Right lobe of liver (tissue), 6 donors: ENCODE data around the gene CAMTA1. TPM values are rescaled to one million over a fixed set of nuclear protein-coding genes. Genes with fewer than 3 reads are reported as not detected.
"Not testable (repeated sequence)": the region's sequence is repeated elsewhere in the genome, so short reads cannot be mapped to it uniquely, and the experiment has no call there.

Experiments used
- ATAC-seq, 4 donors: fragments of 200-7000 bp; cut with Tn5 transposase; one replicate each; pipeline ENCODE4 v1.9.1; 2020; ENCODE audit warnings: mild to moderate bottlenecking in 4 of 4, moderate library complexity in 4 of 4
- DNase-seq, 3 donors: peaks; one replicate each; pipeline ENCODE4 v3.0.0-alpha.2; 2020
- H3K27ac ChIP-seq, 3 donors: fragments of 200-600 bp; one replicate each; pipeline ENCODE4 v1.8.0; 2022
- H3K27me3 ChIP-seq, 2 donors: fragments of 200-600 bp; one replicate each; pipeline ENCODE4 v1.8.0; 2022
- H3K36me3 ChIP-seq, 4 donors: fragments of 200-600 bp; sonication (generic) in 1 of 4; one replicate each; pipeline versions ENCODE4 v1.5.1 to v1.8.0; 2017 to 2022; ENCODE audit warnings: control low read depth in 1 of 4
- H3K4me1 ChIP-seq, 4 donors: fragments of 200-600 bp; sonication (generic) in 1 of 4; one replicate each; pipeline versions ENCODE4 v1.5.1 to v1.8.0; 2017 to 2022; ENCODE audit warnings: control low read depth in 1 of 4
- H3K4me3 ChIP-seq, 3 donors: fragments of 200-600 bp; one replicate each; pipeline ENCODE4 v1.8.0; 2022
- H3K9me3 ChIP-seq, 4 donors: fragments of 200-600 bp; sonication (generic) in 1 of 4; one replicate each; pipeline versions ENCODE4 v1.5.1 to v1.8.0; 2017 to 2022; ENCODE audit warnings: control low read depth in 1 of 4
- POLR2A ChIP-seq: fragments of 450-650 bp; IDR thresholded peaks from one replicate; pipeline ENCODE4 v1.6.1; 2017; ENCODE audit warnings: antibody characterized with exemption, mild to moderate bottlenecking
- WGBS: methylation state at CpG from one replicate; pipeline ENCODE4 v1.1.6; 2018; ENCODE audit warnings: low coverage, low lambda C conversion rate; ENCODE audit not compliant: insufficient coverage; ENCODE audit errors: missing lambda C conversion rate; 5-methylcytosine and 5-hydroxymethylcytosine counted together
- intact Hi-C, 2 donors: fragments of 100-400 bp; cut with DNase I; formaldehyde crosslinking; loops; one replicate each; pipeline versions ENCODE4 v1.11.2 to v1.14.1; 2022
- total RNA-seq, 6 experiments: library from RNA; depleted of rRNA in 2 of 6; stranded (reverse); fragments of >200 nt in 2 of 6; fragmentation: NEBNext Ultra II Directional in 3 of 6; extraction: Animal tissue kit (Norgen Biotek cat#: 25700) in 3 of 6; gene quantifications; one replicate each; pipeline versions ENCODE4 v1.1.0 to v1.2.4, GENCODE V29; 2016 to 2023
- TF ChIP-seq, protein P1 (sequence below), 4 donors: fragments of 200-600 bp in 3 of 4; fragments of 450-650 bp in 1 of 4; IDR thresholded peaks; one replicate each; pipeline versions ENCODE4 v1.5.1 to v1.8.0; 2016 to 2022; ENCODE audit warnings: antibody characterized with exemption in 4 of 4, mild to moderate bottlenecking in 2 of 4
- donor health status: DM: no; HTN: yes; CAD: no.
- donor health status: DM: no; HTN: no; CAD: no.
- donor health status: DM: no; HTN: no; CAD: no.
- donor health status: DM: no; HTN: yes; CAD: no.
- donor health status: DM: no; HTN: yes; CAD: no.

CAMTA1 gene
- total RNA-seq, 6 experiments from 2014 or later, result 32.3 to 49.4 (median 37.2) TPM

- peaks cover 0 to 25% (median 9%) of the 10 kb centered on the region in 4 donors for H3K4me1 ChIP-seq
- no peak for ATAC-seq
- no peaks in the 10 kb centered on the region for H3K27me3 ChIP-seq
- H3K9me3 ChIP-seq, result no peaks in the 10 kb centered on the region
- DNase-seq, result no peak
- H3K36me3 ChIP-seq, result no peaks in the 10 kb centered on the region
- H3K4me3 ChIP-seq, result no peak overlapping the region
- intact Hi-C loops, result no loop called here
- TF ChIP-seq POLR2A, result no peak
- TF ChIP-seq, protein P1, sequence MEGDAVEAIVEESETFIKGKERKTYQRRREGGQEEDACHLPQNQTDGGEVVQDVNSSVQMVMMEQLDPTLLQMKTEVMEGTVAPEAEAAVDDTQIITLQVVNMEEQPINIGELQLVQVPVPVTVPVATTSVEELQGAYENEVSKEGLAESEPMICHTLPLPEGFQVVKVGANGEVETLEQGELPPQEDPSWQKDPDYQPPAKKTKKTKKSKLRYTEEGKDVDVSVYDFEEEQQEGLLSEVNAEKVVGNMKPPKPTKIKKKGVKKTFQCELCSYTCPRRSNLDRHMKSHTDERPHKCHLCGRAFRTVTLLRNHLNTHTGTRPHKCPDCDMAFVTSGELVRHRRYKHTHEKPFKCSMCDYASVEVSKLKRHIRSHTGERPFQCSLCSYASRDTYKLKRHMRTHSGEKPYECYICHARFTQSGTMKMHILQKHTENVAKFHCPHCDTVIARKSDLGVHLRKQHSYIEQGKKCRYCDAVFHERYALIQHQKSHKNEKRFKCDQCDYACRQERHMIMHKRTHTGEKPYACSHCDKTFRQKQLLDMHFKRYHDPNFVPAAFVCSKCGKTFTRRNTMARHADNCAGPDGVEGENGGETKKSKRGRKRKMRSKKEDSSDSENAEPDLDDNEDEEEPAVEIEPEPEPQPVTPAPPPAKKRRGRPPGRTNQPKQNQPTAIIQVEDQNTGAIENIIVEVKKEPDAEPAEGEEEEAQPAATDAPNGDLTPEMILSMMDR (IDR thresholded peaks at IDR 0.05), result no peak
- H3K27ac ChIP-seq, result no peak overlapping the region
- 82% methylated on average over 5 of the region's 5 CpGs for WGBS
Measured at GRCh38 chr1:6833804-6834203, 48.5 kb downstream of the CAMTA1 start.

- ATAC-seq (peak; percentile 65 to 89 (median 70)), DNase-seq (peak in 1 of 3 donors; percentile 74)
- H3K9me3 ChIP-seq, result no peaks in the 10 kb centered on the region
- H3K4me1 ChIP-seq, result peaks cover 0 to 25% (median 9%) of the 10 kb centered on the region in 4 donors
- H3K27ac ChIP-seq, result no peak overlapping the region
- H3K4me3 ChIP-seq, result no peak overlapping the region
- TF ChIP-seq, protein P1 (IDR thresholded peaks at IDR 0.05), result no peak
- TF ChIP-seq POLR2A, result no peak
- 35% methylated on average over 11 of the region's 13 CpGs for WGBS
- intact Hi-C loops, result no loop called here
- H3K36me3 ChIP-seq, result no peaks in the 10 kb centered on the region
- H3K27me3 ChIP-seq, result no peaks in the 10 kb centered on the region
Measured at GRCh38 chr1:6834366-6834765, 49.1 kb downstream of the CAMTA1 start.

DNA sequence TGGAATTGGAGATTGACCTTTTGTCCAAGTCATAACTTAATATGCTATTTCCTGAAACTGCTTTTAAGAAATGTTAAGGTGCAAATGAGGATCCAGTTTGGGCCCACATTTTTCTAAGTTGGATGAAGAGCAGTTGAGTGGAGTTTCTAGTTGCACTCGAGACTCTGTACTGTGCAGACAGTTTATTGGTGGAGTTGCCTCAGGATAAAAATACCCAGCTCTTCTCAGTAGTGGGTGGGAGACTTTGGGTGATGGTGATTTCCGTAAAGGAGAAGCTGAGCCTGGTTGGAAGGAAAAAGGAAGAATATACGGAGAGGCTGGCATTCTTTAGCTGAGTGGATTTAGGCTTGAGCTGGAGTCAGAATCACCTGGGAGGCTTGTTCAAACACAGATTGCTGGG is 49.9 kb downstream of the CAMTA1 start:
- TF ChIP-seq POLR2A, result no peak
- TF ChIP-seq, protein P1 (IDR thresholded peaks at IDR 0.05), result no peak
- Histone ChIP-seq H3K9me3 (no peaks in the 10 kb centered on the region), H3K27me3 (no peaks in the 10 kb centered on the region), H3K4me1 (peaks cover 0 to 25% (median 9%) of the 10 kb centered on the region in 4 donors), H3K4me3 (no peak overlapping the region), H3K27ac (no peak overlapping the region), H3K36me3 (no peaks in the 10 kb centered on the region)
- DNase-seq (no peak), ATAC-seq (no peak)
- WGBS, result 89% methylated on average over 3 of the region's 3 CpGs
- intact Hi-C loops, result no loop called here

DNA sequence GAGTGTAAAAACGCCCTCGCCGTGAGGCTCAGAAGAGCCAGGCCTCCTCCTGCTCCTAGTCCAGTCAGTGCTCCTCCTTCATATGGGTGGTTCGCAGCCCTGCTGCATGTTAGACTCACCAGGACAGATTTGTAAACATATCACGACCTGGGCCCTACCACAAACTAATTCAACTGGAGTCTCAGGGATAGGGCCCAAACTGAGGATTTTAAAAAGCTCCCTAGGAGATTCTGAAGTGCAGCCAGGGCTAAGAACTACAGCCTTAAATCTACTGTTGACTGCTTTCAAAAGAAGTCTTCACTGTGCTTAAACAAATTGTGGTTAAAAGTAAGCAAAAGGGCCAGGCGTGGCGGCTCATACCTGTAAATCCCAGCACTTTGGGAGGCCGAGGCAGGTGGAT is 57.0 kb downstream of the CAMTA1 start:
- Histone ChIP-seq H3K36me3 (no peaks in the 10 kb centered on the region), H3K4me1 (no peaks in the 10 kb centered on the region), H3K4me3 (no peak overlapping the region), H3K27me3 (no peaks in the 10 kb centered on the region), H3K27ac (no peak overlapping the region), H3K9me3 (no peaks in the 10 kb centered on the region)
- no peak for DNase-seq
- TF ChIP-seq, protein P1 (IDR thresholded peaks at IDR 0.05), result no peak
- no peak for TF ChIP-seq POLR2A
- no peak for ATAC-seq
- 87% methylated on average over 8 of the region's 8 CpGs for WGBS
- intact Hi-C loops, result no loop called here

GRCh38 chr1:6845786-6846185 is 60.5 kb downstream of the CAMTA1 start:
- H3K27me3 ChIP-seq, DNase-seq, H3K4me3 ChIP-seq, H3K27ac ChIP-seq, ATAC-seq, intact Hi-C loops, H3K9me3 ChIP-seq, H3K36me3 ChIP-seq, H3K4me1 ChIP-seq: not testable (repeated sequence)
- WGBS, result 92% methylated on average over 3 of the region's 4 CpGs
